RWPE1 (cell line): Measurements from ENCODE around the gene MZT1.

Experiments
- CTCF ChIA-PET: fragments of 350-600 bp; sonication (Branson Sonifier 250); formaldehyde crosslinking; extraction: SDS; loops from one replicate; lab custom pipeline; 2021; lab: Yijun Ruan, JAX
- POLR2A ChIA-PET: fragments of 400-600 bp; formaldehyde crosslinking; extraction: SDS; loops from one replicate; lab custom pipeline; 2020; ENCODE audit warnings: antibody characterized with exemption; ENCODE audit not compliant: low non-redundant PET; lab: Yijun Ruan, JAX
- DNase-seq: peaks from one replicate; pipeline ENCODE4 v3.0.0; 2012; ENCODE audit warnings: low spot score
- H3K27ac ChIP-seq: fragments of 450-650 bp; 2 replicates; pipeline ENCODE4 v1.5.1; 2017
- CTCF ChIP-seq: fragments of 450-650 bp; conservative IDR thresholded peaks from 2 replicates; pipeline ENCODE4 v1.5.1; 2017; ENCODE audit warnings: low read depth, mild to moderate bottlenecking

MZT1 gene

GRCh38 chr13:72666391-72666790 lies 61.0 kb downstream of the MZT1 start:
- DNase-seq = no peak
- CTCF ChIA-PET = no interaction called here

GRCh38 chr13:72662548-72662947 lies 64.9 kb downstream of the MZT1 start:
- H3K27ac ChIP-seq = no peak overlapping the region
- DNase-seq = no peak
- ChIA-PET POLR2A (no interaction called here), CTCF (no interaction called here)
- no peak for TF ChIP-seq CTCF

More at GRCh38 chr13:72666391-72666790, 61.0 kb downstream of the MZT1 start:
- H3K27ac ChIP-seq = no peak overlapping the region
- no peak for TF ChIP-seq CTCF
- POLR2A ChIA-PET = no interaction called here
